NCI-H2081 (cell line): Measurements from ENCODE around the gene PFN1.

Source experiments
- DNase-seq, 2 experiments: peaks; one replicate each; lab custom pipeline; 2025; lab: John Stamatoyannopoulos, UW

PFN1 gene

DNA sequence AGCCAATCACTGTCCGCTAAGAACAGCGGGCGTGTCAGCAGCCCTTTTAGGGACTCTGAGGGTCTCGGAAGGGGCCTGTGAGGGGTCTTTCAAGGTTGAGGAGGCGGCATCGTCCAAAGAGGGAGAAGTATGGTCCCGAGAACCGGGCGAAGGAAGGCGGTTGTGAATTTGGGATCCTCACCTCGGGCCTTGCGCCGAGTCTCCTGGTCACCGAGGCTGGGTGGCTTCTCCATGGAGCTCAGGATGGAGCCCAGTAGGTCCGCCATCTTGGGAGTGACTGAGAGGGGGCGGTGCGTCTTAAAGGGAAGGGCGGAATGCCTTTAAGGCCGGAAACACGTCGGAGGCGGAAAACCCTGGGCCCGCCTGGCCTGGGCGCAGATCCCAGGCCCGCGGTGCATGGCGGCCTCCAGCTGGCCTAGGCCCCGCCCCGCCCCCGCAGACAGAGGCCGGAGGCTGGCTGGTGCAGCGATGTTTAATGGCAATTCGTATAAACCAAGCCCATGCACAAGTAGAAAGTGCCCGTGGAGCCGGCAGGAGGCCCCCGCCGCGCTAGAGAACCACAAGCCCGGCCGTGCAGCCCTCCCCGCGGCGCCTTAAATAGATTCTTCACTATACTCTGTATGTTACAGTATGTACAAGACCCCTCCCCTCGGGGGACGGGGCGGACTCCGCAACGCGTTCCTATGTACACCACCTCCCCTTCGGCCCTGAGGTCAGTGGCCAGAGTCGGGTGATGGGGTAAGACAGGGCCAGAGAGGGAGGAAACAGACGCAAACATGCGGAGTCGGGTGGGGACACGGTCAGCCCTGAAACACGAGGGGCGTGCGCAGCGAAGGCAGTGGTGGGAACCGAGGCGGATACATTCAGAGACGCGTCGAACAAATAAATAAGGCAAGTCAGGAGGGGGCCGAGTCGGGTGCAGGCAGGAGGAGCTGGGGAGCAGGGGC, 19.5 kb upstream of the PFN1 start, which contains the start of gene SPAG7:
Gene SPAG7 (minus strand): TSS at position 279 of the 947 bp plus-strand sequence. CDS start 13 bp downstream, at position 266.
- DNase-seq: peak; percentile 87 to 89

DNA sequence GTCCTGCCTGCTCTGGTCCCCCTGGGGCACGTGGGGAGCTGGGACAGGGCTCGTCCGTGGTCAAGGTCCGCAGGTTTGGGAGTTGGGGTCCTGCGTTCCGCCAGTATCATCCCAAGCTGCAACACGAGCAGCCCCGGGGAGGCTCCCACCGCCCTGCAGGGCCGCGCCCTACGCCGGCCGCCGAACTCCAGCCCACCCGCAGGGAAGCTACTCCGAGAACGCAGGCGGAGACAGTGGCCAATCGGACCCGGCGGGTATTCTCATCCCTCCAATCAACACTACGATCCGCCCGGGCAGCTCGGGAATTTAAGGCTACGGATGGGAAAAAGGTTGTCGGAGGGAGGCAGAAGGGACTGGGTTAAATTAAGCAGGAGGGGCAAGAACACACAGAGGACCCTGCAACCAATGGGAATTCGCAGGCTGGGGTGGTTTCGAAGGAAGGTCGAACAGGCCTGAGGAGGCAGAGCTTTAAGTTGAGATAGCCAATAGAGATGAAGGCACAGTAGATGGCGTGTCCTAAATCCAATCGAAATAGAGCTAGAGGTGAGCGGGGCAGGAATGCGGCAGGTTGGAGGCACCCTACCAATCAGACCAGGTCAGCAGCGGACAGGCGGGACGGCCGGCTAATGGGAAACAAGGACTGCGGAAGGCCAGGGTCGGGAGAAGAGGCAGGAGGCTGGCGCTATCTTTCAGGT, 18.7 kb upstream of the PFN1 start:
- DNase-seq: peak; percentile 95 to 98

DNA sequence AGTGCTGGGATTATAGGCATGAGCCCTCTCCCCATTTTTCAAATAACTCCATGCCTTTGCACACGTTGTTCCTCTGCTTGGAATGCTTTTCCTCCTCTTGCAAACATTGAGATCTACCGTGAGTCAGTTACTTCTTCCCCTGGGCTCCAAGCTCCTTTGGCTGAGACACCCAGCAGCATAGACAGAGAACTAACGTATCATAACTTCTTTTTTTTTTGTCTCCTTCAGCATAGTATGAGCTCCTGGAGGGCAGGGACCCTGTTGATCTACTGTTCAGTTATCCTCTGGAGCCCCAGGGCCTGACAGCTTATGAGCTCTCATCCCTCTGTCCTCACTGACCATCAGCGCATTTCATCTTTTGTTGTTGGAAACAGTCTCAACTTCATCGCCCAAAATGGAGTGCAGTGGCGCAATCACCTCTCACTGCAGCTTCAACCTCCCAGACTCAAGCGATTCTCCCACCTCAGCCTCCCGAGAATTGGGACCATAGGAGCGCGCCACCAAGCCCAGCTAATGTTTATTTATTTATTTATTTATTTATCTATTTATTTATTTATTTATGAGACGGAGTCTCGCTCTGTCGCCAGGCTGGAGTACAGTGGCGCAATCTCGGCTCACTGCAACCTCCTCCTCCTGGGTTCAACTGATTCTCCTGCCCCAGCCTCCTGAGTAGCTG, 17.1 kb upstream of the PFN1 start:
- DNase-seq: no peak

DNA sequence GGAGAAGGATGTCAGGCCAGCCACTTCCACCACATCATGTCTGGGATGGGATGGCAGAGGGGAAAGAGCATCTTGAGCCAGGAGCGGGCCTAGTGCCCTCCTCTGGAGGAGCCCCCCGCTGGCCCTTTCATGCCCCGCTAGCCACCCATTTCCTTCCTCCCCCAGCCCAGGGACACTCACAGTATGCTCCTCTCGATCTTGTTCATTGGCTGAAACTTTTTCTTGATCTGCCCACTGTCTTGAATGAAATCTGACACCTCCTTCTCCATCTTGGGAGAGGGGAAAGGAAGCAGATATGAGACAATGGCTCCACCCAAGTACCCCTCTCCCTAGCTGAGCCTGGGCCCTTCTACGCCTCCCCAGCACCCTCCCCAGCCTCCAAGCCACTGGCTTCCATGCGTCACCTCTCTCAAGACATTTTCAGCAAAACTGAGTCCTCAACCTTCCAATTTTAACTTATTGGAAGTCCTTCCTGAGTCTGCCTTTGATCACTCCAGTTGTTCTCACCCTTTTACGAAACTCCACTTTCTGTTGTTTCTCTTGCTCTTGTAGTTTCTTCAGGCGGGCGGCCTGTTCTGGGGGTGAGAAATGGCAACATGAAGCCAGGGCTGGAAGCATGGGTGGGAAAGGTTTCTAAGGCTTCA, 12.1 kb upstream of the PFN1 start:
- no peak for DNase-seq

DNA sequence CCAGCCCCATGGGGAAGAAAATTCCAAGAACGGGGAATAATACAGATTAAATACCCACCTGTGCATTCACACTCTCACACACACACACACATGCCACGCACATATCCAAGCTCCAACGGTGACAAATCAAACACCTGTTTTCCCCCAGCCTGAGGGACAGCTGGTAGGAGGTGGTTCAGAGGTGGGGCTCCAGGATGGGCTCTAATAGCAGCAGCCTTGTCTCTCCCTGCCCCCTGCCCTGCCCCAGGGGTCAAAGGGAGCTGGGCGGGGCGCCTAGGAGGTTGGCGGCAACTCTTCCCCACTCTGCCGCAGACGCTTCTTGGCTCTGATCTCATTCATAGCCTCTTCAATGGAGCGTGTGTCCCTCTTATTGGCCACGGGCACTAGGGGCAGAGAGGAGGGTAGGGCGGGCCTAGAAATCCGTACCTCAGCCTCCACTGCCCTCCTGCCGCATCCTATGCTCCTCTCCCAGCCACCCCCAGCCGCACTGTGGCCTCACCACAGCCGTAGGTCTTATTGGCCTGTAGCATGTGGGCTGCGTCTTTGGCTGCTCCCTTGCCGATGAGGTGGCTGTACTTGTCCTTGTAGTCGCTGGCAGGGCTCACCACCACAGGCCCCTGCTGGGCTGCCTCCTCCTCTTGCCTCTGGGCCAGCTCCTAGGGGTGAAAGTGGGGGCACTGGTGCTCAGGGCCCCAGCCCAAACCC, 11.1 kb upstream of the PFN1 start:
- DNase-seq: no peak

DNA sequence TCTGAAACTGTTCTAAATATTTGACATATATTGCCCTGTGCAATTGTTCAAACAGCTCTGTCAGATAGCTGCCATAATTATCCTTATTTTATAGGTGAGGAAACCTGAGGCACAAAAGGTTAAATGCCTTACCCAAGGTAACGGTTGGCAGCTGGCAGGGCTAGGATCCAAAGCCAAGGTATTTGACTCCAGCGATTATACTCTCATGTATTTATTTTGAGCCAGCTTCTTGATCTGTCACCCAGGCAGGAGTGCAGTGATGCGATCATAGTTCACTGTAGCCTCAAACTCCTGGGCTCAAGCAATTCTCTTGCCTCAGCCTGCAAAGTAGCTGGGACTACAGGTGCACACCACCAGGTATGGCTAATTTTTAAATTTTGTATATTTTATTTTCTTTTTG, 9.8 kb upstream of the PFN1 start:
- DNase-seq: no peak

DNA sequence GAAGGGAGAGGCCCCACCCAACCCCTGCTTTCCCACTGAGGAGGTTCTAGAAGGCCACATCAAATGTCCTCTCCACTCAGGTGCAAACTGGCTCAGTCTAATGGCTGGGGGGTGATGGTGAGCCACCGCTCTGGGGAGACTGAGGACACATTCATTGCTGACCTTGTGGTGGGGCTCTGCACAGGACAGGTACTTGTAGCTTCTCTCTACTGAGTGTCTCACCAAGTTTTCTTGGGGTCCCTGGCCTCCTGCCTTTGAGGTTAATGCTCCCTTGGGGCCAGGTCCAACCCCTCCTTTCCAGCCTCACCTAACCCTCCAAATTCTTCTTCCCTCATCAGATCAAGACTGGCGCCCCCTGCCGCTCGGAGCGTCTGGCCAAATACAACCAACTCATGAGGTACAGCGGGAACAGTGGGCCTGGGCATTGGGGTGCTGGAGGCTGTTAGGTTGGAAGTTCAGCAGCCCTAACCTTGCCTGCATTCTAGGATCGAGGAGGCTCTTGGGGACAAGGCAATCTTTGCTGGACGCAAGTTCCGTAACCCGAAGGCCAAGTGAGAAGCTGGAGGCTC, 8.2 kb upstream of the PFN1 start:
- DNase-seq: no peak

DNA sequence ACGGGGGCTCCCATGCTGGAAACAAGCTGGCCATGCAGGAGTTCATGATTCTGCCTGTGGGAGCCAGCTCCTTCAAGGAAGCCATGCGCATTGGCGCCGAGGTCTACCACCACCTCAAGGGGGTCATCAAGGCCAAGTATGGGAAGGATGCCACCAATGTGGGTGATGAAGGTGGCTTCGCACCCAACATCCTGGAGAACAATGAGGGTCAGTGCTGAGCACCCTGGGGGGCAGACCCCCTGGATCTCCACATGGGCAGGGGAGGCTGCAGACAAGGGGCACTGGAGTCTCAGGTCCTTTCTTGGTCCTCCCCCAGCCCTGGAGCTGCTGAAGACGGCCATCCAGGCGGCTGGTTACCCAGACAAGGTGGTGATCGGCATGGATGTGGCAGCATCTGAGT, 6.8 kb upstream of the PFN1 start:
- no peak for DNase-seq

DNA sequence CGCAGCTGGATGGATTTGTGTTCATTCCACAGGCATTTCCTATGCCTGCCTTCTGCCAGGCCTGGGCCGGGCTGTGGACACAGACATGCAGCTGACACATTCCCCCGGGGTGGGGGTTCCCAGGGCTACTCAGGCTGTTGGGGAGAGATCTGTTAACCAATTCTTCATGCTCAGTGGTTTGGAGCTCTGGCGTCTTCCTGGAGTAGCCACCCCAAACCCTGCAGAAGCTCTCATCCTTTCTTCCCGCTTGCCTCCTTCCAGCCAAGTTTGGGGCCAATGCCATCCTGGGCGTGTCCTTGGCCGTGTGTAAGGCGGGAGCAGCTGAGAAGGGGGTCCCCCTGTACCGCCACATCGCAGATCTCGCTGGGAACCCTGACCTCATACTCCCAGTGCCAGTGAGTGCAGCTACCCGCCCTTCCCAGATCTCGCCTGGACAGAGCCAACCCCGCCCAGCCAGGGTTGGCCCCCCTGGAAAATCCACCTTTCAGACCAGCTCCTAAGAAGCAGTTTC, 5.2 kb upstream of the PFN1 start:
- DNase-seq: no peak

DNA sequence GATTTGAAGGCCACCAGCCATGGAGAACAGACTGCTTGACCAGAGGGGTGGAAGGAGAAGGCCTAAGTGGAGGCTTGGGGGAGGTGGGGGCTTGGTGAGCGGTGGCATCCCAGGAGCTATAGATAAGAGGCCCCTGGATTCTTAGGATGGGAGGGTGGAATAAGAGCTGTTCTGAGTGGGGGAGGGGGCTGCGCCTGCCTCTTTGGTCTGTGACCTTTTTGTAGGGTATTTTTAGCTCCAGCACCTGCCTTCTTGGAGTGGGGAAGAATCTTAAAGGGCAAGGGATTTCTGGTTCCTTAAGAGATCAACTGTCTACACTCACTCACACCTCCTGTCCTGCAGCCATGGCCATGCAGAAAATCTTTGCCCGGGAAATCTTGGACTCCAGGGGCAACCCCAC, 3.2 kb upstream of the PFN1 start:
- DNase-seq: no peak

DNA sequence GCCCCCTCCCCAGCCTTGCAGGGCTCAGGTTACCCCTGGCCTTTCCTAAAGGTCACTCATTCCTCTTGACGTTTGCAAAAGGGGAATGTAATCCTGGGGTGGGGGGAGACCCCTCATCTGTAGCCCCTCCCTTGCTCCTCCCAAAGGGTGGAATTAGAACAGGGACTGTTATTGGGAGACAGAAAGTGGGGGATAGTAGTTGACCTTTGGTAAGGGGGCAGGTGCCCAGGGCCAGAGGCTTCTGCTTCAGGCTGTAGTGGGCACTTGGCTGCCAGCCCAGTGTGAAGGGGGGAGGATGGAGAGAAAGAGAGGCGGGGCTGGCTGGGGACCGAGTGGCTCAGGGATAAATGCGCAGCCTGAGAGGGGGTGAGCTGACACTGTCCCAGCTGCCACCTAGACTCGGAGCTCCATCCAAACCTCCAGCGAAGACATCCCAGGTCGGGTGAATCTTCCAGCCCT, 2.4 kb upstream of the PFN1 start, which contains the start of gene ENO3:
Gene ENO3 (plus strand): TSS at position 374 of the 459 bp plus-strand sequence. CDS start 711 bp downstream, outside the sequence.
- DNase-seq: peak in 1 of 2 experiments; percentile 9

DNA sequence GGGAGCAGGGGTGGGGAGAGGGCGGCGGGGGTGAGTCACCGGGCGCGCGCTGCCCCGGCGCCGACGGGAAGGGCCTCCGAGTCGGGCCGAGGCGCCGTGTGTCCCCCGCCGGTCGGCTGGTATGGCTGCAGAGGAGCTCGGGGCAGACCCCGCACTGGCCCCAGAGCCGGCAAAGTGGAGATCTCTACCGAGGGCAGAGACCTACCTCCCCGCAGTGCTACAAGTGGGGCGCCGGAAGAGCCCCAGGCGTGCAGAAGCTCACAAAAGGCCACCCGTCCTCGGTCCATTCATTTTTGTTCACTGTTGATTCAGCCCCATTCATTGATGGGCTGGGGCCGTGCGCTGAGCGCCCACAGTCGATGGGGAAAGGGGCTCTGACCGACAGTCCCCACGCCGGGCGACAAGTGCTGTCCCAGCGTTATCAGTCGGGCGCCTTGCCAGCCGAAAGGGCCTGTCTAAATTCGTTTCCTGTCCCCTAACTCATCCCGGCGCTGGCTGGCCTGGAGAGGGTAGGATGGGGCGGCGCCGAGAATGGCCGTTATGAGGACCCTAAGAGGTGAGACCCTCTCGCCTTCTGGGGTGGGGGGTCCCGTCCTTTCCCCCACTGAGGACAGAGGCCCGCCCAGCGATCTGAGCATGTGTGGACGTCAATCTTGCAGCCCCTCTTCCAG, 1.9 kb upstream of the PFN1 start:
- DNase-seq: peak in 1 of 2 experiments; percentile 29

DNA sequence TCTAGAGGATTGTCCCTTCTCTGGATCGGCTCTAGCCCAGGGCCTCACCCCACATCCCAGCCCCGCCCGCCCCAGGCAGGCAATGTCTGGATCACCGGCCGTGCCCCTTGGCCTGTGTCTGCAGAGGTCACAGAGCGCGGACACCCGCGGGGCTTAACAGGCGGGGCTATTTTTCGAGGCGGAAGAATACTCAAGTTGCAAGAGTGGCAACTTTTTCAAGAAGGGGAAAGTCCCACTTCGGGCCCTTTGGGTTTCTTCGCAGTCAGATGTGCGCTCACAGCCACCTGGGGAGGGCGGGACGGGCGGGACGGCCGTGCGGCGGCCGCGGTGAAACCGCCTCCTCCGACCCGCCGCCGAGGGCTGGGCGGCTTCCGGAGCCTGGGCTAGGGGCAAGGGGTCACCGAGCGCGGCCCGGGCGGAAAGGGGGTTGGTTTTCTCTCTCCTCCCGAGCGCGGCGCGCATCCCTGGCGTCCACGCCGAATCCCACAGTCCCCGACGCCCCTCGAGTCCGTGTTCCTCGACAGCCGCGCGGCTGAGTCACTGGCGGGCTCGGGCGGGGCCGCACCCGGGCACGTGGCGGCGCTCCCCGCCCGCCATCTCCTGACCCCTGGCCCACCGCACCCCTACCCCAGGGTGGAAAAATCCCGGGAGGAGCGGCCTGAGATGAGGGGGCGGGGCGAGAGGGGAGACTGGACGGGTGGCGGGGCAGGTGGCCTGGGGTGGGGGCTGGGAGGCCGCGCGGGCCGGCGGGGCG, 1.2 kb upstream of the PFN1 start:
- DNase-seq: peak; percentile 31 to 37

DNA sequence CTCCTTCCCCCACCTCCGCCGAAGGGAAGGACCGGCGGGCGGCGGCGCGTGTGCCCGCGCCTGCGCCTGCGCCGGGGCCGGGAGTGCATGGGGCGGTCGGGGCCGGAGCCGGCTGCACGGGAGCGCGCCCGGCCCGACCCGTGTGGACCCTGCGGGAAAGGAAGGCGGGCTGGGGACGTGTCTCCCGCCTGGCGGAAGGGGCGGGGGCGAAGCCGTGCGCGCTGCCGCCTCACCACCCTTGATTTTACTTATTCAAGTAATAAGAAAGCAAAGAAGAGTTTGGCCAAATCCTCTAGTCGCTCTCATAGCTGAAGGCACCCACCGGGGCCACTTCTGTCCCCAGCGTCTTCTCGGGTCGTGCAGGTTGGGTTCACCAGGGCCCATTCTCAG, 596 bp upstream of the PFN1 start:
- peak; percentile 75 to 84 for DNase-seq

DNA sequence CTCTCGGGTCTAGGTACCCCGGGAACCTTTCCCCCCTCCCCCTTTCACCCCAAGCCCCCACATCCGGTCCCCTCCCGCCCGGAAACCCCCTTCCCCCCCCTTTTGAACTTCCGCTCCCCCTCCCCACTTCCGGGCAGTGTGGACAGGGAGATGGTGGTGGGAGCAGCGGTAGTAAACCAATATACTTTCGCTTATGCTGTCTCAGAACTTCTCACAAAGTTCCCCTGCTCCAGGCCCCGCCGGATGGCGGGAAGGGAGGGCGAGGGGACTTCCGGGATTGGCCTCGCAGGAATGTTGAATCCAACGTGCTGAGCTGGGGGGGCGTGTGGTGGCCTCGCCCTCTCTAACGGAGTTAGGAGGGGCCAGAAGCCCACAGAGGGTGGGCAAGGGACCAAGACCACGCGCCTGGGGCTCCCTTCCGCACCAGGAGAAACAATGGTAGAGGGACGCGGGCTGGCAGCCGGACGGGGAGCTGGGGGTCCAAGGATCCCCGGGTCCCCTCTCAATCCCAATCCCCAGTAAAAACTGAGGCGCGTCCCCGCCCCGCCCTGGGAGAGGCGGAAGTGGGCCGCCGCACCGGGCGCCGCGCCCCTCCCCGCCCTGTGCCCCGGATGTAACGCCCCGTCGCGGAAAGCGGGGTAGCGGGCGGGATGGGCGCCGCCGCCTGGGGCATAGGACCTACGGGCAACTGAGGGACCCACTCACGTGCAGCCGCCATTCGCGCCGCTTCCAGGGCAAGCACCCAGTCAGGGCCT, 742 bp downstream of the PFN1 start:
- DNase-seq: peak; percentile 30 to 35

DNA sequence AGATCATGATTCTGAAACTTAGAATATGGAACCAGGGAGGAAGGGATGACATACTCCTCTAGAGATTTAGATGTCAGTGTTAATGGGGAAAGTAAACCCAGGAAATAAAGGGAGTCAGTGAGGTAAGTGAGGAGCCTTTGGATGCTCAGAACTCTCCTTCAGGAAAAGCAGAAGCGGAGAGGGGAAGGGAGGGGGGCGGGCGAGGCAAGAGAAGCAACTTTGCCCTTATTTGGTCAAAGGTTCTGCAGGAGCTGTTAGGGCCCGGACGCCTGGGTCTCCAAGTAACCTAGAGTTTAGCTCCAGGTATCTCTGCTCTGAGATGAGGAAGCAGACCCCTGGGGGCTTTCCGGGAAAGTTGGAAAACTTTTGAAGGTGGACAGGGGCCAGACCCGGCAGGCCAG, 1.3 kb downstream of the PFN1 start:
- no peak for DNase-seq

DNA sequence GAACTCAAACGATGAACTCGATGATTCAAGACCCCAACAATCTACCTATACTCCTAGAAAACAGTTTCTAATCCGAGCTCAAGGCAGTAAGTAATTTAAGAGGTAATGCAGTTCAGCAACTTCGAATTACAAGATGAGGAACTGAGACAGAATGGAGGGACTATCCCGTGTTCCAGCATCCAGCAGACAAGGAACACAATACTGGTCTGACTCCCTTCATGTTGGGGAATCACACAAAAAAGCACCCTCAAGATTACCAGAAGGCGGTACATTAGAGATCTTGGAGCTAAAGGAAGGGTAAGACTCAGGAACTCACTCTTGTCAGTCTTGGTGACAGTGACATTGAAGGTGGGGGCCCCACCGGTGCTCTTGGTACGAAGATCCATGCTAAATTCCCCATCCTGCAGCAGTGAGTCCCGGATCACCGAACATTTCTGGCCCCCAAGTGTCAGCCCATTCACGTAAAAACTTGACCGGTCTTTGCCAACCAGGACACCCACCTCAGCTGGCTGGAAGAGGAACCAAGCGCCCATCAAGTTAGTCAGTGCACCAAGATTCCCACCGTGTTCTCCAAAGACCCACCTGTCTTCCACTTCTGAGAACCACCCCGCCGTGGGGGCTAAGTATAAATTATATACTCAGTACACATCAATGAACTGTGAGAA, 1.9 kb downstream of the PFN1 start:
- DNase-seq: no peak

DNA sequence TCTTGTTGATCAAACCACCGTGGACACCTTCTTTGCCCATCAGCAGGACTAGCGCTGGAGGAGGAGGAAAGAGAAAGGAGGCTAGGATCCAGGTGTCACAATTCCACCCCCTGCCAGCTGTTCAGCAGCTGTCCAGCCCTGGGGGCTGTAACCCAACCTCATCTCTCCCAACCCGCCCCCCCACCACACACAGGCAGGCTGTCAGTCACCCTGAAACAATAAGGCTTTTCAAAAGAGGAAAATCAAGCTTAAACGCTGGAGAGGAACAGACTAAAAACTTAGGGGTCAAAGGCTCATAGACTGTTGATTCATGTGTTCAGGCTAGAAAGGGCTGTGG, 2.4 kb downstream of the PFN1 start:
- DNase-seq: no peak
